IPS-18c (cell line): Measurements from ENCODE around the gene TFDP1.
"Not testable (repeated sequence)": the region's sequence is repeated elsewhere in the genome, so short reads cannot be mapped to it uniquely, and the experiment has no call there.

Source experiments
- H3K4me3 ChIP-seq: 2 replicates; pipeline ENCODE4 v1.7.0; 2013; ENCODE audit warnings: low read depth, mild to moderate bottlenecking, low read length, moderate library complexity; ENCODE audit not compliant: insufficient read depth
- H3K9me3 ChIP-seq: one replicate; pipeline ENCODE4 v1.6.1; 2013; ENCODE audit warnings: mild to moderate bottlenecking, low read length, moderate library complexity; ENCODE audit not compliant: control insufficient read depth, insufficient read depth

TFDP1 gene

DNA sequence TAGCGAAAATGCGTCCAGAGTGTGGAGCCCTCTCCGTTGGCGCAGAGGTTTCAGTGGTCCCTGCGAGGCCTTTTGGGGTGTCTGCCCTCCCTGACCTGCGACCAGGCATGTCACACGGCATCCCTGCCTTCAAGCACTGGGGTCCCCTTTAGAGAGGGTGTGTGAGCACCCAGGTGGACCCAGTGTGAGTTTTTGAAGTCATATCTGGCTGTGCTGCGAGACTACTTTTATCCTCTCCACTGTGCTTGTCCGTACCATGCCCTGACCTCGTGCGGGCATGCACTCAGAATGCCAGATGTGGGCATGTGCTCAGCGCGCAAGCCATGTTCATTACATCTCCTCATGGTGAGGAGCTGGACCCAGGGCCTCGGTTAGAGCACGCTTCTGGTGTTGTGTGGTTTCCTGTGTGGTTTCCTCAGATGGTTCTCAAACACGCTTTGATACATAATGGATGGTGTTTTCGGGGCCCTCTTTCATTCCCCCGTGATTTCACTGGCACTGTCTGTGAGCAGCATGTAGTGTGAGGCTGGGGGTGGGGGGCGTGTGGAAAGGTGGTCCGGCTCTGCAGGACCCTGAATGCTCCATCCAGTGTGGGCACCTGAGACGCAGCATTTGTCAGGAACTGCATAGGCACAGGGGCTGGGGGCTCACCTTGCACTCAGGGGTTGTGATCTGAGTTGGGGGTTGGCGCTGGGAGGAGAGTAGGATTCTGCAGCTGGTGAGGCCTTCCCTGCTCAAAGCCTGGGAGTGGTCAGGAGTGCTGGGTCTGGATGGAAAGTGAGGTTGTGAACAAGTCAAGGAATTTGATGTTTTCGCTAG lies 2.3 kb downstream of the TFDP1 start:
- no peaks in the 10 kb centered on the region for H3K9me3 ChIP-seq
- H3K4me3 ChIP-seq, result no peak overlapping the region

DNA sequence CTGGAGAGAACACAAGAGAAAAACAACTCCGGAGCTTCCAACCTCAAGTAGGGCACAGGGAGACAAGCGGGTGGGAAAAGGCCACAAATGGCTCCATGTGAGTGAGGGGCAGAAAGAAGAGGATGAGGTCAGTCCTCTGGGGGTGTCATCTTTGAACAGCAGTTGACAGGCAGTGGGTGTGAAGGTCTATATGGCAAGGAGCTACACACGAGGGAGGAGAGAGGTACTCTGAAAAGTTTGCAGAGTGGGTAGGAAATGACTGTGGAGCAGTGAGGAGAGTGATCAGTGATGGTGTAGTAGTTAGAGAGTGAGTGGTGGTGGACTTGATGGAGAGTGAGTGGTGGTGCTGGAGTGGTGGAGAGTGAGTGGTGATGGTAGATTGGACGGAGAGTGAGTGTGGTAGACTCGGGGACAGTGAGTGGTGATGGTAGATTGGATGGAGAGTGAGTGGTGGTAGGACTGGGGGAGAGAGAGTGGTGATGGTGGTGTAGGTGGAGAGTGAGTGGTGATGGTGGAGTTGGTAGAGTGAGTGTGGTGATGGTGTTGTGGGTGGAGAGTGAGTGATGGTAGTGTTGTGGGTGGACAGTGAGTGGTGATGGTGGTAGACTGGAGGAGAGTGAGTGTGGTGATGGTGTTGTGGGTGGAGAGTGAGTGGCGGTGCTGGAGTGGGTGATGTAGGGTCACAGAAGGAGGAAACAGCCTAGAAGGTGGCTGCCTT lies 4.0 kb downstream of the TFDP1 start:
- Histone ChIP-seq H3K9me3 (no peaks in the 10 kb centered on the region), H3K4me3 (no peak overlapping the region)

DNA sequence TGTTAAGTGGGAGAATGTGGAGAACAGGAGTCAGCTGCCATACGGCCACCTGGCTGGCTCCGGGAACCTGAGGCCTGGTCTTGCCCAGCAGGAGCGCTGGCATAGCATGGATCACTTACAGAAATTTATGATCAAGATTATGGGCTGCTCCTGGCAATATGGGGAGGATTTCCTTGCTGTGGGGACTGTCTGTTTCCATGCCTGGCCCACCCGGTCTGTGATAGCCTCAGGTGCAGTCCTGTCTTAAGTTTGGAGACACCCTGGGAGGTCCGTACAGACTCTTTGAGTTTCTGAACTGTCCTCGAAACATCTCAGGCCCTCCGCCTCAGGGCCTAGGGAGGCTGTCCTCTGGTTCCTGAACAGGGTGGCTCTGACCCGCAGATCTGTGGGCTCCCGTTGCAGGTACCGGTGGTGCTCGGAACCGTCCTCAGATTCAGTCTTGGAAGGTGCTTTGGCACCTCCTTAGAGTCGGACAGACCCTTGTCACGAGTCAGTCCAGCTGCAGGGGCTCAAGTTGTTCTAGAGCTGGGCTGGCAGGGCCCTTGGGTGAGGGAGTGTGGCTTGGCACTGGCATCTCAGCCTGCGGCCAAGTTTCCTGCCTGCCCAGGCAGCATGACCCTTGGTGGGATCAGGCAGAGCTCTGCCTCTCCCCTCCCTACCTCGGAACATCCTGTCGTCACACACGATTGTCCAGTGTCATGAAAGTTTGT lies 4.9 kb downstream of the TFDP1 start:
- H3K9me3 ChIP-seq, result no peaks in the 10 kb centered on the region
- no peak overlapping the region for H3K4me3 ChIP-seq

DNA sequence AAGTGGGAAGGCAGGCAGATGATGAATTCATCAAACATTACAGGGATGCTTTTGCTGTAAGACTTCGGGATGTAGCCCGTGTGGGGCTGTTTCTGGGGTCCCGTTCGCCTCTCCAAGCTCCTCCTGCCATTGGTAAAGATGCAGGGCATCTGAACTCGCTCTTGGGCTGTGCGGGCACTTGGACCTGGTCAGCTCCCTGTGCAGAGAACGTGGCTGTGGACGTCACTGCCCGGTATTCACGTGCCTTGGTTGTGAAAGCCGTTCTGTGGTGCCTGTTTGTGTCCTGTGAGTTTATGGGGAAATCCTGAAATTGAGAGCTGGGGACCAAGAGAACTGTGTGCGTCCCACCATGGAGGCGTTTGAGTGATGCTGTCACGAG lies 5.4 kb downstream of the TFDP1 start:
- no peaks in the 10 kb centered on the region for H3K9me3 ChIP-seq
- H3K4me3 ChIP-seq, result no peak overlapping the region

DNA sequence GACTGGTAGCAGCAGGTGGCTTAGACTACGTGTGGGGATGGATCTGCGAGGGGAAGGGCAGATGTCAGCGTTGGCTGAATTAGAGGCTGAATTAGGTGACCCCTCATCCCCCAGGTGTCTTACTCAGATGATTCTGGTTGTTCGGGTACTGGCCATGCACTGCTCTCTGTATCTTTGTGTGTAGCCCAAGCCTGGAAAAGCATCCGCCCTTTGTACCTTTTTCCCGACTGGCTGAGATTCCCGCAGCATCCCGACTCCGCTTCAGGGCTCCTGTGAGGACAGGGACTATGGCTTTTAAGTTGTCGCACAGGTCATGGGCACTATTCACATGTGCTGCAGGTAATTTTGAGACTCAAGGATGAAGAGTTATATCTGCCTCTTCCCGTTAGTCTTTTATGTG lies 7.2 kb downstream of the TFDP1 start:
- no peak overlapping the region for H3K4me3 ChIP-seq
- no peaks in the 10 kb centered on the region for H3K9me3 ChIP-seq

DNA sequence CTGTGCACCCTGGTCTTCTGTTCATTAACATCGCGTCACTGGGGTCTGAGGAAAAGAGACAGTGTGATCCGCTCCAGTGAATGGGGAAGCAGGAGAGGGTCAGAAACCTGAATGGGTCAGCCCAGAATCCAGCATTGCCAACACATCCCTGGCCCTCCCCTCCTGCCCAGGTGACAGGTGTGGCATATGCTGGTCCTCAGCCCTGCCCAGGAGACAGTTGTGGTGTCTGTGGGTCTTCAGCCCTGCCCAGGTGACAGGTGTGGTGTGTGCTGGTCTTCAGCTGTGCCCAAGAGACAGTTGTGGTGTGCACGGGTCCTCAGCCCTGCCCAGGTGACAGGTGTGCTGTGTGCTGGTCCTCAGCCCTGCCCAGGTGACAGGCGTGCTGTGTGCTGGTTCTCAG lies 8.0 kb downstream of the TFDP1 start:
- no peak overlapping the region for H3K4me3 ChIP-seq
- no peaks in the 10 kb centered on the region for H3K9me3 ChIP-seq

DNA sequence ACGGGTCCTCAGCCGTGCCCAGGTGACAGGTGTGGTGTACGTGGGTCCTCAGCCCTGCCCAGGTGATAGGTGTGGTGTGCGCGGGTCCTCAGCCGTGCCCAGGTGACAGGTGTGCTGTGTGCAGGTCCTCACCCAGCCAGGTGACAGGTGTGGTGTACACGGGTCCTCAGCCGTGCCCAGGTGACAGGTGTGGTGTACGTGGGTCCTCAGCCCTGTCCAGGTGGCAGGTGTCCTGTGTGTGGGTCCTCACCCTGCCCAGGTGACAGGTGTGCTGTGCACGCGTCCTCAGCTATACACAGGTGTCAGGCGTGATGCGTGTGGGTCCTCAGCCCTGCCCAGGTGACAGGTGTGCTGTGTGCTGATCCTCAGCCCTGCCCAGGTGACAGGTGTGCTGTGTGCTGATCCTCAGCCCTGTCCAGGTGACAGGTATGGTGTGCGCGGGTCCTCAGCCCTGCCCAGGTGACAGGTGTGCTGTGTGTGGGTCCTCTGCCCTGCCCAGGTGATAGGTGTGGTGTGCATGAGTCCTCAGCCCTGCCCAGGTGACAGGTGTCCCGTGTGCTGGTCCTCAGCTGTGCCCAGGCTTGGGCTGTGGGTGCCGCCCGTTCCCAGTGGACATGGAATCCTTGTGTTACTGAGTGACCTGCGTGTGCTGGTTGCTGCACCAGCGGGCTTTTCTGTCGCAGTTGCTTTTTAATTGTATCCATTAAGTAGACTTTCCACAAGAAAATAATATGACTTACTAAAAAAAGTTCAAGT lies 9.7 kb downstream of the TFDP1 start:
- H3K9me3 ChIP-seq, H3K4me3 ChIP-seq: not testable (repeated sequence)

DNA sequence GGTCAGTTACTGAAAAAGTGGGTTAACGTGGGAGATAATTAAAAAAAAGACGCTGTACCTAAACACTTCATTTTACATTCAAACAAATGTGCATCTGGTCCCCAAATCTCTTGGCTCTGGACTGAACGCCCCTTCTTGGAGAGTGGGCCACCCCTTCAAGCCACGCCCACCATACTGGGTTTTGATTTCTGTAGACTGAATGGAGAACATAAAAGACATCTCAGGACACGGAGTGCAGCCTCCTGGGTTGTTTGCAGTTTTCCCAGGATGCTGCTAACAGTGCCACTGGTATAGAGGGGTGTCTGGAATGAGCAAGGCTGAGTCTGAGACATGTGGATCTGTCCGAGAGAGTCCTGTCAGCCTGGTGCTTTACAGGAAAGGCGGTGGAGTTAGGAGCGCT lies 10.6 kb downstream of the TFDP1 start:
- H3K9me3 ChIP-seq, result peaks cover 4% of the 10 kb centered on the region
- no peak overlapping the region for H3K4me3 ChIP-seq

DNA sequence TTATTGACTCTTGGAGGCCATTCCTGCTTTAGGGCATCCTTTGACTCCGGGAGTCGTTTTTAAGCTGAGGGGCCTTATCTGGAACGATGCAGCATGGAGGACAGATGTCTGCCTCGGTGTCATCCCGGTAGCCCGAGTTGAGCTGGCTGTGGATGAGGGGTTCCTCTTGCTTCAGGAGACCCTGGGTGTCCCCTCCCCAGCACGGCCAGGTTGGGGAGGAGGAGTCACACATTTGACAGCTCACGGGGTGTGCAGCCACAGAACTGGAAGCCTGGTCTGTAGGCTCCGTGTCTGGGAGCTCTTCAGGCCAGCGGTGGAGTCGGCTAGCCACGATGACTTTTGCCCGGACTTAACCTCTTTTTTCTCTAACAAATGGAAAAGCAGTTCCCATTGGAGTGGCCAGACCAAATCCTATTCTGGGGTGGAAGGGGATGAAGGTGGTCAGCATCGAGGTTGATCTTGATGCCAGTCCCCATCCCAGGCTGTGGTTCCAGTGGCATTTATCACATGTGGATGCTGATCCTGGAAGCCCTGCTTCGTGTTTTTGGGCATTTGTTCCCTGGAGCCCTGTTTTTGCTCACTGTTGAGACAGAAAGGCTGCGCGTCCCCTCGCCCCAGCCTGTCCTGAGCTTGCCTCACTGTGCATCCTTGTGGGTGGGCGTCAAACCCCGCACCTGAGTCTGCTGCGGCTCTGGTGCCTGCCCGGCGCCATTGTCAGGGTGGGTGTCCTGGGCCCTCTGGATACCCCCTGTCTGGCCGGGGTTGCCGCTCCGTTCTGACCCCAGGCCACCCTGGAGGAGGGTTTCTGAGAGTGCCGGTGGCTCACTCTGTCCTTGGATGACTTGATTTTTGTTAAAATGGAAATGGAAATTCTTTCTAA lies 12.0 kb downstream of the TFDP1 start:
- H3K9me3 ChIP-seq, result peaks cover 4% of the 10 kb centered on the region

DNA sequence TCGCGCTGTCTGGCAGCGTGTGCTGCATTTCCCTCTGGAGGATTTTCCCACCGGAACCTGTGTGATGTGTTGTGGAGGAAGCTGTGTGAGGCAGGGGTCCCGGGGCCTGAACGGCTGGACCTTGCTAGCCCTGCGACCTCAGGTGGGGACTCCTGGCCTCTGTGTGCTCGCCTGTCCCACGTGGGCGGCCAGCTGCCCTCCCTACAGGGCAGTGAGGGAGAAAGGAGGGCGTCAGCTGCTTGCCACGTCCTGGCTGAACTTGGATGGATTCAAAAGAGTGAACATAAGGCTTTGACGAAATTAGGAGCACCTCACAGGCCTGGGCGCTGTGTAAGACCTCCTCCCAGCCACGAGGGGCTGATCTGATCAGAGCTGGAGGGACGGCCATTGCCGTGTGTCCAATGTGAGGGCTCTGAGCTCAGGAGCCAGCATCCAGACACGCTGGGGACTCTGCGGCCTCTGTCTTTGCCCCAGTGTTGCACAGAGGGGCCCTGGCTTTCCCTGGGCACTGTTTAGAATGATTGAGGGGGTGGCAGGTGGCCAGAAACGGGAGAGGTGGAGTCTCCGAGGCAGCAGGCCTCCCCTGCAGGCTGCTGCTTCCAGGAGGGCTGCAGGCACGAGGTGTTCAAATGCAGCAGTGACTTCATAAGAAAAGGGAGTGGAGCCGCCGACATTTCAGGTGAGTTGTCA lies 13.0 kb downstream of the TFDP1 start:
- Histone ChIP-seq H3K9me3 (peaks cover 4% of the 10 kb centered on the region), H3K4me3 (no peak overlapping the region)

More for the DNA sequence above, 12.0 kb downstream of the TFDP1 start:
- no peak overlapping the region for H3K4me3 ChIP-seq

DNA sequence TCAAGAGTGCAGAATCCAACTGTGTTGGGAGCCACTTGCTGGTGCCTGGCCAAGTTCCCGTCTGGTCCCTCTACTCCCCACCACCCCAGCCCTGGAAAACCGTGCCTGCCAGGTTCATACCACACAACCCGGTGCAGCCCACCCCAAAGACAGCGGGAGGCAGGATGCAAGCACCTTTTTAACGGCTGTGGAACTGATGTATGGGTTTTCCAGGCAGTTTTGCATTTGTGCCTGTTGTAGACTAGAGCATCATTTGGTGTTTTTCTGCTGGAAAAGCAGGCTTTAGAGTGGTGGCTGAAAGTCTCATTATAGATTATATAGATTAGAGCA lies 13.5 kb downstream of the TFDP1 start:
- Histone ChIP-seq H3K9me3 (peaks cover 4% of the 10 kb centered on the region), H3K4me3 (no peak overlapping the region)

DNA sequence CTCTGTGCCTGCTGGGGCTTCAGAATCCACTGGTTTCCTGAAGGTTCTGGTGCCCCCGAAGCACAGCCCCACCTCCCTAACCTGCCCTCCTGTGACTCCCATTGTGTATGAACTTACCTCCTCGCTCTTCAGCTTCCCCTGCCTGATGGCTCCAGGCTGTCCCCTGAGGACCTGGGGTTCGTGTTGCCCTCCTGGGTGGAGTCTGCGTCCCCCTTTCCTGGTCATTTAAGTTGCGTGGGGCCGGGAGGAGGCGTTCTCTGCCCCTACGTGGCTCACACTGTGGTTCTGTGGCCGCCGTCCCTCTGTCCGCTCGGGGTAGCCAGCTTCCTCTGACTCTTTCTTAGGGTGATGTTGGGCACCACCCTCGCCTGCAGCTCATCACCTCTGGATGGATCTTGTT lies 13.9 kb downstream of the TFDP1 start:
- Histone ChIP-seq H3K9me3 (peaks cover 4% of the 10 kb centered on the region), H3K4me3 (no peak overlapping the region)

DNA sequence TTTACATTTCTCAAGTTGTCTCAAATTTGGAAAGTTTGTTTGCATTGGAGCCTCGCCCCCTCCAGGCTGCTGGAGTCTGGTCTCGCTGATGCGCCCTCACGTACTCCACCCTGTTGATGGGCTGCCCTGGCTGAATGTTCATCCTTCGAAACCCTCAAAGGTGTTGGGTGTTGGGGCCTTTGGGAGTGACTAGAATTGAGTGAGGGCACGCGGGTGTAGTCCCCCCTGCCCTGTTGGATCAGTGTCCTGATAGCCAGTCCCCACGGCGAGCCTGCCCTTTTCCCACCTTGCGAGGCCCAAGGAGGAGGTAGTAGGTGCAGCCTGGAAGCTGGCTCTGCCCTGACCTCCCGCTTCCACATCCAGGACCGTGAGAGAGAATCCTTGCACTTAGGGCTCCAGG lies 14.8 kb downstream of the TFDP1 start:
- Histone ChIP-seq H3K9me3 (peaks cover 4% of the 10 kb centered on the region), H3K4me3 (no peak overlapping the region)

DNA sequence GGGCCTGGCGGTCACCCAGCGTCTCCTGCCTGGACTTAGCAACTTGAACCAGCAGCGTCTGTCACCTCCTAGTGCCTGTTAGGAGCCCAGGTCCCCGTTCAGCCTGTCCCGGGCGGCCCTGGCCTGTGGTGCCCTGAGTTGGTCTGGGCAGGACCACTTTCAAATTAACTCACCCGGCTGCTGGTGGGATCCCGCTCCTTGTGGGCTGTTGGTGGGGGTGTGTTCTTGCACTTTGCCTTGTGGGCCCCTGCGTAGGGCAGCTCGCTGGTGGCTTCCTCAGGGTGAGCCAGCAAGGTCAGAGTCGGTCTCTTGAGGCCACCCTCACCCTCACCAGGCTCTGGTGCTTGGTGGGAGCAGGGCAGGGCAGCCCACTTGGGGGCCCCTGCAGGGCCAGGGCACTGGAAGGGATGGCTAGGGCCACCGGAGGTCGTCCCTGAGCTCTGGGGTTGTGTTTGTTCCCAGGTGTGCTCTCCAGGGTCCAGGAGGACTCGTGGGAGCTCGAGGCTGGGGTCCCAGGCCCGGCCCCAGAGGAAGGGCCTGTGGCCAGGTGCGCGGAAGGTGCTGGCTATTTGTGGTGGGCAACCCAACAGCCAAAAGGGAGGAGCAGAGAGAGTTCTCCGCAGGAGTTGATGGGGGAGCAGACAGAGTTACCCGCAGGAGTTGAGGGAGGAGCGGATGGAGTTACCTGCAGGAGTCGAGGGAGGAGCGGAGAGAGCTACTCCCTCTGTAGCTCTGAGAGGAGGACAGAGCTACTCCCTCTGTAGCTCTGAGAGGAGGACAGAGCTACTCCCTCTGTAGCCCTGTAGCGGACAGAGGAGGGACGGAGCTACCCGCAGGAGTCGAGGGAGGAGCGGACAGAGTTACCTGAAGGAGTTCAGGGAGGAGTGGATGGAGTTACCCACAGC lies 16.9 kb downstream of the TFDP1 start:
- Histone ChIP-seq H3K9me3 (peaks cover 4% of the 10 kb centered on the region), H3K4me3 (no peak overlapping the region)

DNA sequence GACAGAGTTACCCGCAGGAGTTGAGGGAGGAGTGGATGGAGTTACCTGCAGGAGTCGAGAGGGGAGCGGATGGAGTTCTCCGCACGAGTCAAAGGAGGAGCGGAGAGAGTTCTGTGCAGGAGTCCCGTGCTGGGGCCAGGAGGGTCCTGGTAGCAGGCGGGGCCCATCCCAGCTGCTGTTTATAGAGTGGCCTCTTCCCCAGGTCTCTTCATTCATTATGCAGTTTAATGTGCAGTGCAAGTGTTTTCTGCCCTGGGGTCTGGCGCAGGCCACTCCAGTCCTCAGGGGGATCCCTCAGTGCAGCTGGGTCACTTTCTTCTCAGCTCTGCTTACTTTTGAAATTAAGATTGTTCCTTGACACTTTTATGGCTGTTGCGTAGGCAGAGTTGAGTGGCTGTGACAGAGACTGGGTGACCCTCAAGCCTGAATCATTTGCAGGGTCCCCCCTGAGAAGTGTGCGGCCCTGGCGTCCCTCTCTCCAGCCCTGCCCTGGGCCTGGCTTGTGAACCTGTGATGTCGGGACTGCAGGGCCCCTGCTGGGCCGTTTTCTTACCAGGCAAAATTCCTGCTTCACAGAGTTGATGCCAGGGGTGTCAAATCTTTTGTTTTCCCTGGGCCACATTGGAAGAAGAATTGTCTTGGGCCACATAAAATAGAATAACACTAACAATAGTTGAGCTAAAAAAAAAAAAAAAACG lies 17.9 kb downstream of the TFDP1 start:
- H3K4me3 ChIP-seq, result no peak overlapping the region
- H3K9me3 ChIP-seq, result peaks cover 4% of the 10 kb centered on the region
